Measurements from ENCODE around the gene XXYLT1.

The XXYLT1 gene

DNA sequence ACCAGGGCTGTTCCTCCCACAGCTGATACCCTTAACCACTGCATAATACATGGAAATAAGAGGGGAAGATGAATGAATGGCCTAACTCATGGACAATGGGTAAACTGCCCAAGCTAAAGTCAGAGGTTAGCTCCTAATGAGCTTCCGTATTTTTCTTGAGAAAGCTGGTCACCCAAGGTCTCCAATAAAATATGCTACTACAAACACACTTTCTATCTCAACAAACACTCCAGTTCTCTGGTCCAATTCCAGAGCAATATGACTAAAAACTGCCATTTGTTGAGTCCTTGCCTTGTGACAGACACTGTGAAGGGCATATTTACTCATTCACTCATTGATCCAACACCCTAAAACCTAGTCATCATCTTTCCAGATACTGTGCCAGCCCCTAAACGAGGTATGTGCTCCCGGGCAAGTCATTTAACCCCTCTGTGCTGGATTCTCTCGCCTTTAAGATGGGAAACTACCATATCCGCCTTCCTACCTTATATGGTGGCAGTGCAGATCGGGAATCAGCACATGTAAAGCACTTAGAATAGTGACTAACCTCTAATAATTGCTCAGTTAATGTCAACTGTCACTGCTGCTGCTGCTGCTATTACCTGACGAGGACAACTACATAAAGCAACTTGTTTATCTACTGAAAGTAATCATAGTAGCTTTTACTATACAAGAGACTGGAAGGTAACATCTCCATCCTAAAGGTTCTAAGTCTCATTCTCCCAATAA is 89.1 kb downstream of the XXYLT1 start:
- DNase-seq = no peak

DNA sequence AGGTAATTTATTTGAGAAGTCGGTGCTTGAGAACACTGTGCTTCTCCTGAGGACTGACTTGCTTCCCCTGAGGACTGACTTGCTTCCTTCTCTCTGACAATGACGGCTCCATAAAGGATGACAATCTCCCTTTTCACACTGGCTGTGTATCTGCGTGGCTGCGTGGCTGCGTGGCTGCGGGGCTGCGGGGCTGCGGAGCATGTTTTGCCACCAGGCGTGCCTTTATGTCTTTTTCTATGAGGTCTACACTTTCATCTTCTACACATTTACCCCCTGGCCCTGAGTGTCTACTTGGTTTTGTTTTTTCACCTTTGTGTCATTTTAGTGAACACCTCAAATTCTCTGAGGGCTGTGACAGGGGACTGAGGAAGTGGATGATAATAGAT is 89.9 kb downstream of the XXYLT1 start:
- DNase-seq = no peak

DNA sequence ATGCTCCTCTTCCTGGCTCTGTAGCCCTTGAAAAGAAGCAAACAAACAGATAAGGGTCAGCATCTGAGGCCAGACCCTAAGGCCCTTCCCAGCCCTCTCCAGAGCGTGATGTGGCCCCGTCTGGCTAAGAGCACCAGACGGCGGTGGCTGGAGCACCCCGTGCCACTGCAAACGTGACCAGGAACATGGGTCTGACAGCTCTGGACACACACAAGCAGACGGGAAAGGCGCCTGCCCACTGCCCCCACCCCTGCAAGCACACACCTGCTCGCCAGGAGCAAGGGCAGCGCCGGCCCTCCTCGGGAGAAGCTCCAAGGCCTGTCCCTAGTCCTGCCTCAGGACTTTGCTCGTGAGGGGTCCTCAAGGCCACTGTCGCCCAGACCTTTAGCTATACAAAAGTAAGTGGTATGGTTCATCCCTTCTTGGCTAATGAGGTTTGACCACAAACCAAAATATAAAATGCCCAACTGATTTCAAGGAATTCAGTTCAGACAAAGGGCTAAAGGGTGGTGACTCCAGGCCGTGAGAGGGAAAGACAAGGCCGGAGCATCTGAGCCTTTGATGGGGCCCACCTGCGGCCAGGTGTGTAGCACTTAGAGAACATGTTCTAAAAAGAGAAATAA is 90.4 kb downstream of the XXYLT1 start:
- no peak for DNase-seq

DNA sequence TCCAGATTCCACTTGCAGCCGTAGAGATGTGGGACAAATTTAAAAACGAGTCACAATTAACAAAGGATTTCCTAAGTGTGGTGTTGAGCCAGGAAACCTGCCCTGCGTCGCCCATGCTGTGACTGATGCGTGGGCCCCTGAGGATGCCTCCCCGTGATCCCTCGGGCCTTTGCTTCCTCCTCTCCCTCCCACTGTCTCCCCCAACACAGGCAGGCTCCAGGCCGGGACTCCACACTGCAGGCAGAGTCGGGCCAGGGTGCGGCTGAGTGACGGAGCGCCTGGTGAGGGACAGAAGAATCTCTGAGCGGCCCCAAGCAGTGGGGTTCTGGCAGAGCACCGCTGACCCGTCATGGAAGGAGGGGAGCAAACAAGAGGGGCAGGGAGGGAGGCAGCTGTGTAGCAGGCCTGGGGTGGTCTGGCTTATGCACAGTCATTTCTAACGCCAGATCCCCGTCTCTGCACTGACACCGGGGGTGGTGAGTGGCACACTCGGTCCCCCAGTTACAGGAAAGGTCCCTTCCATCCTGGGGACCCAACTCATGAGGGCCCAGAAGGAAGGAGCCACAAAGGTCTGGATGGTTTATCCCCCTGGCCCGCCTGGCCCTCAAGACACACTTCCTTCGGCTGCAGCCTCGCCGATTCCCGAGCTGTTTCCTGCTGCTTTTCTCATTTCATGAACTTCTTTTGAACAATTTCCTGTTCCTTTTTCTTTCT is 91.0 kb downstream of the XXYLT1 start:
- no peak for DNase-seq

DNA sequence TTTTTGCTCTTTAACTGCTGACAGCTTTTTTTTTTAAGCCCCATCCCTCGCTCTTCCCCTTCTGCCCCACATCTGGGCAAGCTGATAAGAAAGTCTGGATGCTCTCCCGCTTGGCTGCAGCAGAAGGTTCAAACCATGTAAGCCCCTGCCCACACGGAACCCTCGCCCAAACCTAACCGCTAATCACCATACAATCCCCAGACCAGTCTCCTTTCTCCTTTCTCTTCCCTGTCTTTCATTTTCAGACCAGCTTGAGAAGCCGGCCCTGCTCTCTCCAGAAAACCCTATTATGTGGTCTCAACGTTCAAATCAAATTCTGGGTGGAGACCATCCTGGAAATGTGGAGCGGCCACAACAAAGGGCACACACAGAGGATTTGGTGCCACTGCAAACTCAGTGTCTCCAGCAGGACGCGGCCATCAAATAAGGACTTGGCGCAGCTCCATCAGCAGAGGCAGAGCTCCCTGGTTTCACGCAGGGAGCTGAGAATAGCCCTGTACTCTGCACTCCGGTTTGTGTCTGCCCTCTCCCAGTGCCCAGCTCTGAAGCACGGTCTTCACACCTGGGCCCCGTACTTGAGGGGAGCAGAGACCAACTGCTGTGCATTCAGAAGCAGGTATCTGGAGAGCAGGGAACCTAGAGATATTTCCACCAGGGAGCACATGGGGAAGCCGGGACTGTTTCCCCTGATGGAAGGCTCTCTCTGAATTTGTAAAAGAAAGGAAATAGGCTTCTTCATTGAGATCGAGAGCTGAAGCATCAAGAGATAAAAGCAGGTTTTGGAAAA is 92.6 kb downstream of the XXYLT1 start:
- no peak for DNase-seq

DNA sequence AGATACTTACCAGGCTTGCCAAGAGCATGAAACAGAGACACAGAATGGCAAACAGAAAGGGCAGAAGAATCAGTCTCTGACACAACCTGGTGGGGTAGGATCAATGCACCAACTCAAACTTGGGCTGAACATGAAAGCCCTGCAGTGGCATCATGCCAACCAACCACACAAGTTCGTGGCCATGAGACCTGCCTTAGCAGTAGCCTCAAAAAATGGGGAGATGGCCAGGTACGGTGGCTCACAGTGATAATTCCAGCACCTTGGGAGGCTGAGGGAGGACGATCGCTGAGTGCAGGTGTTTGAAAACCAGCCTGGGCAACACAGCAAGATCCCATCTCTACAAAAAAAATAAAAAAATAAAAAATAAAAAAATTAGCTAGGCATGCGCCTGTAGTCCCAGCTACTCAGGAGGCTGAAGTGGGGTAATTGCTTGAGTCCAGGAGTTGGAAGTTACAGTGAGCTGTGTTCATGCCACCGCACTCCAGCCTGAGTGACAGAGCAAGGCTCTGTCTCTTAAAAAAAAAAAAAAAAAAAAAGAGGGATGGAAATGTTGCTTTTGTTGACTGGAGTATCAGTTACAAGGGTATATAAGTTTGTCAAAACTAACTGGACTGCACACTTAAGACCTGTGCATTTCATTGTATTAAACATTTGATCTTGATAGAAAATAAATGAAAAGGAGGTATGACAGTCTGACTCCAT is 93.4 kb downstream of the XXYLT1 start:
- no peak for DNase-seq

DNA sequence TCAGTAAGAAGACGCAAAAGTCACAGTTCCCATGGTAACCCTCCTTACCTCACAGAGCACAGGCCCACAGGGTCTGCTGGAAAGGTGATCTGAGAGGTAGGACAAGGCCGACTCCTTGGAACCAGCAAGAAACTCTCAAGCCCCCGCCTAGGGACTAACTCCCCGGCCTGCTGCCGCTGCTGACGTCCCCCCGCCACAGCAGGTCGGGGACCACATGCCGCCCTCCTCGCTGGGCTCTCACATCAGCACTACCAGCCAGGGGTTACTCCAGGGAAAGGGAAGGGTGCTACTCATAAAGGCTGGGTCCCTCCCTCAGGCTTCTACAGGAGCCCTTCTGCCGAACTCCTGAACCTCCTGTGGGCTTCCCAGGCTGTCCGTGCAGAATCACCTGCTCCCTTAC is 94.2 kb downstream of the XXYLT1 start:
- no peak for DNase-seq

DNA sequence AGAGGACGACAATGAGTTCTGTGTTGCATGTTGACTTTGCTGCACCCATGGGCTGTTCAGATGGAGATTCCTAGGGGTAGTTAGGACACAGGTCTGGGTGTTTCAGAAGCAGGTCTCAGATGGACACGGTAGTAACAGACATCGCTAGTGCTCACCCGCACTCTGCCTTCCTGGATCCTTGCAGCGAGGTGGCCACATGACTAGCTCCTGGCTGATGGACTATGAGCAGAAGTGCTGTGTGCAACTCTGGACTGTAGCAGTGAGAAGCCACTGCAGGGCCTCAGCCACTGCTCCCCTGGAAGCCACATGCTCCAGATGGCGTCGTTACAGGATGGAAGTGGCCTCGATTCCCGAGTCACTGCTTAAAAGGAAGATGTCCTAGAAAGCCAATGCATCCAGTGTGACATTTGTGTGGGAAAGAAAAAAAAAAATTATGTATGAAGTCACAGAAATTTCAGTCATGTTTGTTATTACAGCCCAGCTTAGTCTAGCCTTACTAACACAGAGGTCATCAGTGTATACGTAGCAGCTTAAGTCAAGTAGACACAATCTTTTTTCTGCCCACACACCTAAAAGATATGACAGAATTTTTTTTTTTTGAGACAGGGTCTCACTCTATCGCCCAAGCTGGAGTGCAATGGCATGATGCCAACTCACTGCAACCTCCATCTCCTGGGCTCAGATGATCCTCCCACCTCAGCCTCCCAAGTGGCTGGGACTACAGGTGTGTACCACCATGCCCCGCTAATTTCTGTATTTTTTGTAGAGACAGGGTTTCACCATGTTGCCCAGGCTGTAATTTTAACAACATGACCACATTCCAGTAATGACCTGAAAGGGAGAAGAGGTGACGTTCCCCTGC is 95.3 kb downstream of the XXYLT1 start:
- DNase-seq = no peak

DNA sequence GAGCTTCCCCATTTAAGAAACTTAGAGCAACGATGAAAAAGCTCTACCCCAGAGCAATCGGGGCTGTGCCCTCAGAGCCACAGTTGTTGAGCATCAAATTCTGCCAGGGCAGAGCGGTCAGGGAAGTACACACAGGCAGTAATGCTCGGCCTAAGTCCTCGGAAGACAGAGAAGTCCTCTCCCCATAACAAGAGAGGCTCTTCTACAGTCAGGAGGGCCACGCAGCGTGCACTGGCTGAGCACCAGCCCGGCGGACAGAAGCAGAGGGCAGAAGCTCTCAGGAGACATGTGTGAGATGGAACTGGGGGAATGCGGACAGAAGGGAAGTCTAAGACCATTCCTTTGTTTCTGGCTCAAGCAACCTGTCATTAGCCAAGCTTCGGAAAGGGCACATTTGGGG is 95.9 kb downstream of the XXYLT1 start:
- no peak for DNase-seq

DNA sequence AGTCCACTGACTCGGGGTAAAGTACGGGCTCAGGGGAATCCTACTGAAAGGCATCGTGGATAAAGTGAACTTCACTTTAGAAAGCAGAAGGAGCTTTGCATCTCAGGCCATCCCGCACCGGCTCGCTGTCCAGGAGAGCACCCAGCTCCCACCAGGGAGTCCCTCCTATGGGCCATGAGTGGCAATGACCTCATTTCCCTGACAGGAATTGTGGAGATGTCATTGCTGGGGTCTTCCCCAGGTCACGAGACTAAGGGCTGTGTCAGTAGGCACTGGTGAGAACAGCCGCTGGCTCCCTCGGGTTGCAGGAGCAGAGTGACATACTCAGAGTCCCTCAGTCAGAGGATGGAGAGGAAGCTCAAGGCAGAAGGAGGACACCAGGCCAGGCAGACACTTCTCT is 97.3 kb downstream of the XXYLT1 start:
- no peak for DNase-seq

DNA sequence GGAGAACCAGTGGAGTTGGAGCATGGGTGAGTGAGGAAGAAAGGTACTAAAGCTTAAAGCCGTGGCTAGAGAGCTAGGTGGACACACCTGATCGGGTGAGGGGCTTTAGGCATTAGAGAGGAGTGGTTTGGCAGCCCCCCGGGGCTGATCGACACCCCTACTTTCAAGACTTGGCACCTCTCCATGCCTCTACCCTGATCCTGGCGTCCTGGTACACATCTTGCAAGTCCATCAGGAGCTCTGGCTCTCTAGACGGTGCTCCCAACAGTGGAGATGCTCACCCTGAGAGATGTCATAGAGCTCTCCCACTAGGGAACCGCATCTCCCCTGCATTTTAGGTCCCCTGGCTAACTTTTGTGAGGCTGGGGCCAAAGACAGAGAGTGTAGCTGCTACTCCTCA is 98.1 kb downstream of the XXYLT1 start:
- DNase-seq = no peak

DNA sequence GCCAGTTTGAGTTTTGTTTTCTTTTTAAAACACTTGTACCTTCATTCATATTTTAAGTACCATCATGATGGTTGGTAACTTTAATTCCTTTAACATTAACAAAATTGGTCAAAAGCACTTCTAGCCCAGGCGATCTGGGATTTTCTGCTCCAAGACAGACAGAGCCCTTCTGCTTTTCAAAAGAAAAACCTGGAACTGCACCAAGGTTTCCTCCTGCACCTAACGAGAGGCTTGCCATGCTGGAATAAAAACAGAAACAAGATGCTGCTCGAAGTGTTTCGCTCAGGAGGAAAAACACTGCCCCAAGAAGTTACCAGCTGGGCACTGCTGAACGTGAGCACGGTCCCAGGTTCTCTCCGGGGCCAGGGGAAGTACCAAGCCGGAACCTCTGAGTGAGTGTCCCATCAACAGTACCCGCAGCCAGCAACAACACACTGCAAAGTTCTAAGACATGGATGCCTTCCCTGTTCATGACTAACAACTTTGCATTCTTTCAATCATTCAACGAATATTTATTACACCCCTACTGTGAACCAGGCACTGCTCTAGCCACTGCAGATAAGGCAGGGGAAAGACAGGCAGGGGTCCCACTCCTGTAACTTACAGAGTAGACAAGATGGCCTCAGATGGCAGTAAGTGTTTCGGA is 98.8 kb downstream of the XXYLT1 start:
- no peak for DNase-seq

DNA sequence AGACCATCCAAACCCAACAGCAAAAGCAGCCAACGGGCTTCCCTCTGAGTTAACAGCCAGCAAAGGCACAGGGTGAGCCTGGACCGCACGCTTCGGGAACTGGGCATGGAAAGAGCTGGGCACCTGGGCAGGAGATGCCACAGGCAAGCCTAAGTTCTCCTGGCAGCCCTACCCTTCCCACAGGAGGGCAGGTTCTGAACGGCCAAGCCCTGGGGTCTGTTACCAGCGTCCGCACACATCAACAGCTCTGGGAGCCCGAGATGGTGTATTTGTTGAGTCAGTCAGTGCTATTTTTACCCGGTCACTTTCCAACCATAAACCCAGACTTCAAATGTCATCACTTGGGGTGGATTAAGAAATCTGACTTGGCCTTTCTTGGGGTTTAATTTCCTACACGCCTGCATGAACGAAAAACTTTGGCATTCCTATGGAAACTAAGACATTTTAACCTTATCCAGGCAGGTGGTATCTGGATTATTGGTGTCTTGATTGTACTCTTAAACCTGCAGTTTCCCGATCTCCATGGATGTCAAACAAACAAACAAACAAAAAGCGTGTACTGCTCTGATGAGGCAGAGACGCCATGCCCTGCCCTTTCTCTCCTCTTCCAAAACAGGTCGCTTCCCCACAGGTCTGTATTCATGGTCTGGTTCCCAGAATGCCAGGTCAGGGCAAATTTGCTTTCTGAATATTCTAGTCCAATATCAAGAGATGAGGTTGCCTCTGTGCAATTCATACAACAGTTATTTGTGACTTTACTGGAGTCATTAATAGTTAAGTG is 99.7 kb downstream of the XXYLT1 start:
- DNase-seq = no peak

DNA sequence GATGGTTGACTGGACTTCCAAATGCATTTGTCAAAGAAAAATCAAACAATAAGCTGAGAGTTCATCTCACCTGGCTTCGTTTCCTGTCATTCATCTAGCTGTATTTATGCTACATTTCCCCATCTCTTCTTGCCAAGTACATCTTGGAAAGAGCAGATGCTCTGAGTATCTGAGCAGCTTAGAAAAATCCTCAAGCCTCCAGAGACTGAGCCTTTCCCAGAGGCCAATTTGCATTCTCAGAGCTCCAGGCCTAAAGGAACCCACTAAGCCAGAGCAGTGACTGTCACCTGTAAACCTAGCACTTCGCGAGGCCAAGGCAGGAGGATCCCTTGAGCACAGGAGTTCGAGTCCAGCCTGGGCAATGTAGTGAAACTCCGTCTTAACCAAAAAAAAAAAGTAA is 100.5 kb downstream of the XXYLT1 start:
- DNase-seq = no peak

DNA sequence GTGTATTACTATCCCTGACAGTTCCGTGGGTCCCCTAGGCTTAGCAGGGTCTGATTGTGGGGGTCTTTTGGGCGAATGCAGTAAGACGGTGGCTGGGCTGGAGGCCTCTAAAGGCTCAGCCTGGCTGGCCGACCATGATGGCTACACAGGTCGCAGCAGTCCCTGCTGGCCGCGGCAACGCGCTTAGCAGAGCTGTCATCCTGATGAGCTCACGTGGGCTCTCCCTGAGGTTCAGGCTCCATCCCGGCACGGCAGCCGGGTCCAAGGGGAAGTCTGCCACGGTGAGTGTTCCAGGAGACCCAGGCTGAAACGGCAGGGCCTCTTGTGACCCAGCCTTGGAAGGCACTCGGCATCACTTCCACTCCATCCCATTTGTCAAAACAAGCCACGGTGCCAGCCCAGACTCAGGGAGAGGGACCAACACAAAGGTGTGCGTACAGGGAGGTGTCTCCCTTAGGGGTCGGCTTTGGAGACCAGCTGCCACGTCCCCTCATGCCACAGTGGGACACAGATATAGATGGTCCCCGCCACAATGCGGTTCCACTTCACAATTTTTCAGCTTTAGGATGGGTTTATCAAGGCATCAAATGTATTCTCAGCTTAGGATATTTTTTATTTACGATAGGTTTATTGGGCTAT is 101.8 kb downstream of the XXYLT1 start:
- no peak for DNase-seq

DNA sequence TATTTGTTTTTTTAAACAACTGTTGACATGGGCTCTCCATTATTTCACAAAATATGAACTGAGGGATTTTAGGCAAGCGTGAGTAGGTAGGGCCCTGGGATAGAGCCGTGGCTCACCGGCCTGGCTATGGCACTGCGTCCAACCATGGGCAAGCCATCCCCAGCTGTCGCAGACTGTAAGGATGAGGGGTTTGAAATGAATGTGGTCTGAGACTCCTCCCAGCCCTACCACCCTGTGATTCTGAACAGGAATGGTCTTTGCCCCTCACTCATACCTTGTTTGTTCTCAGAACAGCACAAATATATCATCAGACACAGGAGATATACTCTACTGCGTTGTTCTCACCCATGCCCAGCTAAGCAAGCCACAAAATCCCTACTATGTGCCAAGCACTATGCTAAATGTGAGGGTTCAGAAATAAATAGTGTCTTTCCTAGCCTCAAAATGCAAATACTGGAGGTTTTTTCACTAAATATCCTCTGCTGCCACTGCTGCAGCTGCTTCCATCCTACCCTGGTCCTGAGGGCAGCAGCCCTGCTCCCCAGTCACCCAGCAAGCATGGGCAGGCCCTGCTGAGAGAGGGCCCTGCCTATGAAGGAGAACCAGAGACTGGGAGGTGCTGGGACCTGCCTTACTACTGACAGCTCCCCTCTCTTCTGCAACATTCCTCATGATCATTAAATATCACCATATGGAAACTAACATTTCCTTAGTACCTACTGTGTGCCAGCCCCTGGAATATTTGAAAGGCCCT is 102.8 kb downstream of the XXYLT1 start:
- DNase-seq = no peak

DNA sequence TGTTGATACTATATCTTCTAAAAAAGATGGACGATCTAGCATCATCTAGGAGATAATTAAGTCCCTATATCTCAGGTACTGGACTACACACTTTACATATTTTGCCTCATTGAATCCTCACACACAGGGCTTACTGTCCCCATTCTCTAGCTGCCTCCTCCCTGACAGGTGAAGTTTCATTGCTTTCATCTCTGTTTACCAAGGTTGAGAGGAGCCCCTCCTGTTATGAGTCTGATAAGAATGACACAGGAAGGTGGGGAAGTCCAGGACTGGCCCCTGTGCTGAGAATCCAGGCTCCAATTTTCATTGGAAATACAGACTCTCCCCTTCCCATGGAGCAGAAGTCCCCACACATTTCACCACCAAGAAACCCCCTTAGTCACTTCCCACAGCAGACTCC is 105.2 kb downstream of the XXYLT1 start:
- DNase-seq = no peak

DNA sequence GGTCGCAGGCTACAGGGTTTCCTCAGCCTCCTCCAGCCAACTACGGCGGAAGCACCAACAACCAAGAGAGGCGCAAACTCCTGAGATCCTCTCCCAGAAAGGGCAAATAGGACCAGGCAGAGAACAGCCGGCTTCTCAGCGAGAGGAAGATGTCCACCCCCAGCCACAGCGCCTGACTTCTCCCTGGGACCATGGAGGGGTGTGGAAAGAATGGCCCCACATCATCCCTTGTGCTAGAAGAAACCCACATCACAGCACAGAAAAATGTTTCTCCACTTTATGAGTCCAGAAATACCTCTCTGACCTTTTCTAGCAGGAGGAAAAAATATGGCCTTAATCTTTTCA is 105.7 kb downstream of the XXYLT1 start:
- DNase-seq = no peak

DNA sequence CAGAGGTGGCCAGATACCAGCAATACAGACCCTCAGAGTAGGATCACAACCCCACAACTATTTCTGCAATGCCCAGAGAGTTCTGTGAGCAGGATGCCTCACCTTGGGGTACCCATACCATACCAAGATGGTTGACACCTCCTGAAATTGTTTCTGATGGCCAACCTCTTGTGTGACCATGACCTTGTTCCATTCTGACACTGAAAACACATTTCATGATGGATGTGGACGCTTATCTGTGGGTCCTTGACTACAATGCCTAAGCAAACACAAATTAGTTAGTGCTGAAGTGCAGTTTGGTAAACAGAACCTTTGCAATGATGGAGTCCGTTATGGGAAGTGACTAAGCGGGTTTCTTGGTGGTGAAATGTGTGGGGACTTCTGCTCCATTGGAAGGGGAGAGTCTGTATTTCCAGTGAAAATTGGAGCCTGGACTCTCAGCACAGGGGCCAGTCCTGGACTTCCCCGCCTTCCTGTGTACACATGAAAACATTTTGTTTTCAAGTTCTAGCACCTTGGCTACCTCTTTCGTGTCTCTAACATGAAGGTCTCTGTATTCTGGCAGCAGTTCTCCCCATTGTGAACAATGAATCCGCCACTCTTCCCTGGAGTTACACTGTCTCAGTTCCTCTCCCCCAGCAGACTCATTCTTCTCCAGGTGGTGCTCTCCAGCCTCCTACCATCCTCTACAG is 106.2 kb downstream of the XXYLT1 start:
- no peak for DNase-seq
